HG02885 (cell line): Measurements from ENCODE around the gene PPARA.
"Not testable (repeated sequence)": the region's sequence is repeated elsewhere in the genome, so short reads cannot be mapped to it uniquely, and the experiment has no call there.

ENCODE experiments used
- ATAC-seq: cut with Tn5 transposase; IDR thresholded peaks from one replicate; pipeline ENCODE4 v1.9.1; 2021; ENCODE audit warnings: mild to moderate bottlenecking; ENCODE audit not compliant: unreplicated experiment, poor library complexity

The PPARA gene

GRCh38 chr22:46262449-46263215, 112.3 kb downstream of the PPARA start:
- no peak for ATAC-seq

DNA sequence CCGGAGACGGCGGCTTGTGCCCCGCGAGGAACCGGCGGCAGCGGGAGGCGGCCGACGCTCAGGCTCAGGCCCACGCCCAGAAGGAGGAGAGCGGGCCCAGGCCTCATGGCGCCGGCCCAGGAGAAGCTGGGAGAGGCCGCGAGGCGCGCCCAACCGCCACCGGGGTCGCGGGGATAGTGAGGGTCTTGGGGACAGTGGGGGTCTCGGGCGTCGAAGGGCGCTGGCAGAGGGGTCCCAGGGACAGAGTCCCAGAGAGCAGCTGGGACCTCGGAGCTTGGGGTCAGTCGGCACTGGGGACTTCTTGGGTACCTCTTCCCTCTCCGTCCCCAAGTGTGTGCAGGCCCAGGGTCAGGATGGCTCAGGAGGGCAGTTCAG, 112.9 kb downstream of the PPARA start, which contains the start of gene PKDREJ:
TSS of gene PKDREJ (minus strand) at position 128 of the 375 bp plus-strand sequence. CDS start at position 107, 21 bp downstream.
- ATAC-seq = no peak

DNA sequence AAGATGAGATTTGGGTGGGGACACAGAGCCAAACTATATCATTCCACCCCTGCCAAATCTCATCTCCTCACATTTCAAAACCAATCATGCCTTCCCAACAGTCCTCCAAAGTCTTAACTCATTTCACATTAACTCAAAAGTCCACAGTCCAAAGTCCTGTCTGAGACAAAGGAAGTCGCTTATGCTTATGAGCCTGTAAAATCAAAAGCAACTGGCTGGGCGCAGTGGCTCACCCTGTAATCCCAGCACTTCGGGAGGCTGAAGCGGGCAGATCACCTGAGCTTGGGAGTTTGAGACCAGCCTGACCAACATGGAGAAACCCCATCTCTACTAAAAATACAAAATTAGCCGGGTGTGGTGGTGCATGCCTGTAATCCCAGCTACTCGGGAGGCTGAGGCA, 114.2 kb downstream of the PPARA start:
- ATAC-seq = not testable (repeated sequence)

GRCh38 chr22:46265627-46266026, 115.3 kb downstream of the PPARA start:
- not testable (repeated sequence) for ATAC-seq

- ATAC-seq = peak; percentile 88
Measured at GRCh38 chr22:46267431-46268279, 117.3 kb downstream of the PPARA start, which contains the start of gene TTC38. Gene TTC38 (plus strand): TSS chr22:46268008. CDS start chr22:46268040, 32 bp downstream.

DNA sequence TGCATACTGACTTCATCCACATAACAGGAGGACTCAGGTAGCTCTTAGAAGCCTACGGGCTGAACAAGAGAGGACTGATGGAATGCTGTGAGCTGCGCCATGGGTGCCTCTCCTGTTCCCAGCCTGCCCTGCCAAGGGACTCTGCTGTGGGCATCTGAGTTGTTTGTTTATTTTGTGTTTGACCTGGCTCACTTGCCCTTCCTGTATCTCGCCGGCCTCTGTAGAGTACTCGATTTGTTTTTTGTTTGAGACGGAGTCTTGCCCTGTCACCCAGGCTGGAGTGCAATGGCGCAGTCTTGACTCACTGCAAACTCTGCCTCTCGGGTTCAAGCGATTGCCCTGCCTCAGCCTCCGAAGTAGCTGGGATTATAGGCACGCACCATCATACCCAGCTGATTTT, 119.2 kb downstream of the PPARA start:
- no peak for ATAC-seq

DNA sequence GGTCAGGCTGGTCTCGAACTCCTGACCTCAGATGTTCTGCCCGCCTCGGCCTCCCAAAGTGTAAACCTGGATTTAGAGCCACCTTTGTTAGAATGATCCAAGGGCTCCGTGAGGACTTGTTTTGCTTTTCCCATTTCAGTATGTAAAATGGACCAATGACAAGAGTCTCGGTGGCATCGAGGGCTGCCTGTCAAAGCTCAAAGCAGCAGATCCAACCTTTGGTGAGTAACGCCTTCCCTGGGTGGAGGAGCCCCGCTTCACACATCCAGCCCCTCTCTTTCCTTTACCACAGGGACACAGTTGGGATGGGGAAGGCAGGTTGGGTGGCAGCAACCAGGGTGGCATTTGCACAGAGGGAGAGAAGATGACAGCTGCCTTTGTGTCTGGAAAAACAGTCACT, 121.9 kb downstream of the PPARA start:
- no peak for ATAC-seq

DNA sequence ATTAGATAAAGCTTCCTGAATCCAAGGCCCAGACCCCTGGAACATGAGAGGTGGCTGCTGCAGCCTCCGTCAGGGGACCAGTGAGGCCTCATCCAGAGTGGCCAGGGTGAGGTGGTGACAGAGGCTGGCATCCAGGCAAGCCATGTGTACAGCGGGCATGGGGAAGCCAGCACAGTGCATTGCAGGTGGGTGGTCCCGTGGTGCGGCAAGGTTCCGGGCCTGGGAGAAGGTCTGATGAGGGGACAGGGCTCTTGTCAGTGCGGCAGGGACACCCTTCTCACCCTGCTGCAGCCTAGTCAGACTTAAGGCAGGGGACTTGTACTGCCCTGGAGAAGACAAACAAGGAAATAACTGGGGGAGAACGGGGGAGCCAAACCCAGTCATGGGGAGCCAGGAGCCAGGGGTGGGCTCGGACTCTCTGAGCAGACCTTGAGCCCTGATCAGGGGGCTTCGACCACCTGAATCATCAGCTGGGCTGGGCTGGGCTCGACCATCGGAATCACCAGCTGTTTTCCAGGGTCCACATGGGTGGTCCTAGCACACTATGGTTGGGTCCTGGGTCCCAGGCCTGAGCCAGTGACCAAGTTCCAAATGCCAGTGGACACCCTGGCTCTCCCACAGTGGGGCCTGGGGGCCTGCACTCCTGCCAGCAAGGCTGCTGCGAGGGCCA, 122.6 kb downstream of the PPARA start:
- no peak for ATAC-seq

DNA sequence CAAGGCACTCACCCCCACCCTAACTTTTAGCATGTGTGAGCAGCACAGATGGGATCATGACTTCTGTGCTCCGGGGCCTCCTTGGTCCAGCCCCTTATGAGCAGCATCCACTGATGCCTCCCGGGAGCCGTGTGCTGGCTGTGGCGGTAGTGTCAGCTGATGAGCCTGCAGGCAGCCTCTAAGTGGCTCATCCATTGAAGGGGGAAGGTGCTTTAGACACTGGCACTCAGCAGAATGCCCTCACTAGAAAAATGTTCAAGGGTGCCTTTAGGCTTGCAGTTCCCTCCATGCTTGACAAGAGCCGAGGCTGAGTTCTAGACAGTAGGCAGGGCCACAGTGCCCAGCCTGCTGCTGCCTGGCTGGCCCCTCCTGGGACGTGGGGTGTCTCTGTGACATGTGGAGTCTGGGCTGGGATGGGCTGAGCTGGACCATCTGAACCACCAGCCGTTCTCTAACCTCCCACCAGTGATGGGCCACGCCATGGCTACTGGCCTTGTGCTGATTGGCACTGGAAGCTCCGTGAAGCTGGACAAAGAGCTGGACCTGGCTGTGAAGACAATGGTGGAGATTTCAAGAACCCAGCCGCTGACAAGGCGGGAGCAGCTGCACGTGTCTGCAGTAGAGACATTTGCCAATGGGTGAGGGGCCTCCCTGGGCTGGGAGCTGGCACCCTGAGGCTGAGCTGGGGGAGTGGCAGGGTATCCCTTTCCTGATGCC, 123.3 kb downstream of the PPARA start:
- no peak for ATAC-seq

GRCh38 chr22:46274381-46274780, 124.1 kb downstream of the PPARA start:
- no peak for ATAC-seq

- no peak for ATAC-seq
Measured at GRCh38 chr22:46275455-46276122, 125.3 kb downstream of the PPARA start.

DNA sequence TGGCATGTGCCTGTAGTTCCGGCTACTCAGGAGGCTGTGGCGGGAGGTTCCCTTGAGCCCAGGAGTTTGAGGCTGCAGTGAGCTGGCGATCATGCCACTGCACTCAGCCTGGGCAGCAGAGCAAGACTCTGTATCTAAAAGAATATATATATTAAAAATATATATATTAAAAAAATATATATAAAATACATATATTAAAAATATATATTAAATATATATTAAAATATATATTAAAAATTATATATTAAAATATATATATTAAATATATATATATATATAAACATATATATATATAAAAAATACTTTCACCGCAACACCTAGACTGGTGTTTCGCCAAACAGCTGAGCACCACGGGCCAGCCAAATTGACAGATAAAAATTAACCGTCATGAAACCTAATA, 126.2 kb downstream of the PPARA start:
- ATAC-seq = no peak

DNA sequence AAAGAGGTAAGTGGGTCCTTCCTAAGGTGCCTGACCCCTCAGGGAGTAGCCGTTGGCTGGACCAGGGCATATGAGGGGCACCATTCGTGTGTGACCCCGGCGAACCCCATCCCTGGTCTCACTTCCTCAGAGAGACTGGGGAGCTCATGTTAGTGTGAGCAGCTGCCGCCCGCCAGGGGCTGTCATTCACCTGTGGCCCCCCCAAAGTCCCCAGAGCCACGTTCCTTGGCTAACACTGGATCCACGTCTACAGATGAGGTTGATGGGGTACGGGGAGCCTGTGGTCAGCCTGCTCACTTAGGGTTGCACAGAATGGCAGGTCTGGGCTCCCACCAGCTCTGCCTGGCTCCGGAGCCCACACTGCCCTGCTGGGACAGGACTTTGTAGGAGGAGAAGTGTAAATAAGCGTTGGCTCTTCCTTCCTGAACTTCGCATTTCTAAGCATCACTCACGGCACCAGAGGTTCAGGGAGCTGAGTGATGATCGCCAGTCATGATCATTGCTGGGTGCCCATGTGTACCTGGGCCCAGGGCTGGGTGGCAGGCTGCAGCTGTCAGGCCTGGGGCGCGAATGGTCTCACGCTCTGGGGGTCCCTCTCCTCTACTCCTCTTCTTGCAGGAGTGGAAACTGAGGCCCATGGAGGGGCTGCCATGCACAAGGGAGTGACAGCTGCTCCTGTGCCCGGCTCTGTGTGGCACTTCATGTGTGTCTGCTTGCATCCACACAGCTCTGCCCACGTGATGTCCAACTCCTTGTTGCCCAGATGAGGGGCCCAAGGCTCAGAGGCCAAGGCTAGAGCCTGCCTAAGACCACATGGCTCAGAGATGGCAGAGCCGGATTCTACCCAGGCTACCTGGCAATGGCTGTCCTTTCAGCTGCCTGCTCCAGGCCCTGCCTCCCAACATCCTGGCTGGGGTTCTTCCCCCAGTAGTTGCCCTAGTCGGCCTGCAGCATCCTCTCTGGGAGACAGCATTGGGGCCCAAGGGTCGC, 128.6 kb downstream of the PPARA start:
- ATAC-seq = no peak

GRCh38 chr22:46280063-46280817, 129.9 kb downstream of the PPARA start:
- ATAC-seq = no peak

DNA sequence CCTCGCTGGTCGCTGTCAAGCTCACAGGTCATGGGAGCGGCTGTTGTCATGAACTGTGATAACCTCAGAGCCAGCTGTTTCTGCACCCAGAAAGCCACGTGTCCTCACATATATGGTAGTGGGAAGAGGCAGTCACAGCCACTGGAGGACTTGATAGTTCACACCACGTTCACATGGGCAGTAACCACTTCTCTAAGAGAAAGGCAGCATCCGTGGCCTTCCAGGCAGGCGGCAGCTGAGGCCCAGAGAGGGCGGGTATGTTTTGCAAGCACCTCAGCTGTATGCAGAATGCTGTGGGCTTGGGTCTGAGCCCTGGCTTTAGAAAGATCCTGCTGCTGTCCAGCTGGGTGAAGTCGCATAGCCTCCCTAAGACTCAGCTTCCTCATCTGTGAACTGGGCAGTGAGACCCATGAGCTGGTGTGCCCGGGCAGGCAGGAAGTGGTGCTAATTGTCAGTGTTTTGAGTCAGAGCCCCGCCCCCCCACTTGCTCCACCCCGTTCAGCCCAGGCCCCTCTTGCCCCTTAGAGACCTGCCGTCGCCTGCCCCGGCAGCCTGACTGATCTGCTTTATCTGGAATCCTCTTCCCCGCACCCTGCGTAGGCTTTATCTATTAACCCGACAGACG, 130.8 kb downstream of the PPARA start:
- ATAC-seq = no peak

DNA sequence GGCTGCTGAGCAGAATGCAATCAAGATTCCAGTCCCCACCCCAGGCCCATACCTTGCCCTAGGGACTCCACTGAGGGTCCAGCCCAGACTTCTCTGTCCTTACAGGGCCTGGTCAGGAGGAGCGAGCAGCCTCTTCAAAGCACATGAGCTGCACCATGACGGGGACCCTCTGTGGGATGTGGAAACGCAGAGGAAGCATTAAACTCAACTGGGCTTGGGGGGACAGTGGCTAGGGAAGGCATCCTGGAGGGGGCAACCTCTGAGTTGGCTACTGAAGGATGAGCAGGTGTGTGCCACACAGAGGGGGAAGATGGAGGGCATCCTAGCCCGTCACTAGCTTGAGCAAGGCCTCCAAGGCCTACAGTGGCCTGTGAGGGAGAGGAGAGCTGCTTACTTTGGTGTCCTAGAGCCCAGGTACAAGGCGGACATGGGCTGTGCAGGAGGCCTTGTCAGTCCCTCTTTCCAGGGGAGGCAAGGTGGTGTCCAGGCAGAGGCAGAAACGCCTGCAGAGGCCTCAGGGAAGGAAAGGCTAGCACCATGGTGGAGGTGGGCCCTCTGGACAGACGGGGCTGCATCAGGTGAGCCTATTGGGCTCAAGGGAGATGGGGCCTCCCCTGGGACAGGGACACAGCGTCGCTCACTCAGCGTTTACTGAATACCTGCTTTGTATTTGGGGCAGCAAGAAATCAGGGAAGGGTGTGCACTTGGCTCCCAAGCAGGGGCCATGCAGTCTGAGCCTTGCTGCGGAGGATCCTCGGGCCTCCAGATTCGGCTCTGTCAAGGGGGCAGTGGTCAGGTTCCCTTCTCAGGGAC, 131.7 kb downstream of the PPARA start:
- no peak for ATAC-seq

DNA sequence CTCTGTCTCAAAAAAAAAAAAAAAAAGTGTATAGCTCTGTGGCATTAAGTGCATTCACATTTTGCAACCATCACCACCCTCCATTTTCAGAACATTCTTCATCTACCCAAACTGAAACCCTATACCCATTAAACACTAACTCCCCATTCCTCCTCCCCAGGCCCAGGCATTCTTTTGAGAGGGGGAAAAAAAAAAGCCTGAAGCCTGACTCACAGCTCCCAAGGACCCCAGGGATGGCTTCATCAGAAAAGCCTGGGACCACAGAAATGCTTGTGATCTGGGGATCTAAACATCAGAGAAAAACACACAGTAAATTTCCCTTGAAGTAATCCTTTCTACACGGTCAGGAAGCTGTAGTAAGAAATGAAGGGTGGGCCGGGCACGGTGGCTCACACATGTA, 135.7 kb downstream of the PPARA start:
- no peak for ATAC-seq
